Heart left ventricle (tissue), 13 donors: Measurements from ENCODE around the gene OR2H2.

Experiments
- POLR2A ChIP-seq, 2 donors: fragments of 450-650 bp; IDR thresholded peaks; one replicate each; pipeline ENCODE4 v1.6.1; 2017; ENCODE audit warnings: antibody characterized with exemption in 2 of 2, mild to moderate bottlenecking in 2 of 2, moderate library complexity in 2 of 2
- TF ChIP-seq, protein P1 (sequence below), 12 donors: fragments of 200-600 bp; sonication (generic) in 4 of 12; IDR thresholded peaks; one replicate each; pipeline versions ENCODE4 v1.5.0 to v1.8.0; 2018 to 2022; ENCODE audit warnings: antibody characterized with exemption in 12 of 12, mild to moderate bottlenecking in 5 of 12
- donor health status: ischemic (EF 13 %, LVEDD 7.1; RV severe dilation, severe dysfunction).
- donor health status: DM: no; HTN: yes; CAD: no.
- donor health status: DM: no; HTN: no; CAD: no.
- donor health status: ischemic (EF 25% LVEDD 6.9; RV normal size, moderate dysfunction).
- donor health status: ischemic (EF 25% LVEDD 5.7; RV mildly dilated, moderate dysfunction).
- donor health status: ischemic (EF 35%, LVEDD 5.7; RV mildly dilated, moderate dysfunction).
- donor health status: nonischemic (EF 11% LVEDD 7.7; RV severe dilation, severe dysfunction).
- donor health status: DM: yes; HTN: yes; CAD: no.
- donor health status: PGD.
- donor health status: ischemic (EF 29% LVEDD 5.4; RV normal size, mild dysfunction).
- donor health status: nonischemic (EF 23%, LVEDD 6.1; RV moderate dilation, normal function).

GRCh38 chr6:29593199-29593855 is 8.4 kb downstream of the OR2H2 start:
- TF ChIP-seq, protein P1, sequence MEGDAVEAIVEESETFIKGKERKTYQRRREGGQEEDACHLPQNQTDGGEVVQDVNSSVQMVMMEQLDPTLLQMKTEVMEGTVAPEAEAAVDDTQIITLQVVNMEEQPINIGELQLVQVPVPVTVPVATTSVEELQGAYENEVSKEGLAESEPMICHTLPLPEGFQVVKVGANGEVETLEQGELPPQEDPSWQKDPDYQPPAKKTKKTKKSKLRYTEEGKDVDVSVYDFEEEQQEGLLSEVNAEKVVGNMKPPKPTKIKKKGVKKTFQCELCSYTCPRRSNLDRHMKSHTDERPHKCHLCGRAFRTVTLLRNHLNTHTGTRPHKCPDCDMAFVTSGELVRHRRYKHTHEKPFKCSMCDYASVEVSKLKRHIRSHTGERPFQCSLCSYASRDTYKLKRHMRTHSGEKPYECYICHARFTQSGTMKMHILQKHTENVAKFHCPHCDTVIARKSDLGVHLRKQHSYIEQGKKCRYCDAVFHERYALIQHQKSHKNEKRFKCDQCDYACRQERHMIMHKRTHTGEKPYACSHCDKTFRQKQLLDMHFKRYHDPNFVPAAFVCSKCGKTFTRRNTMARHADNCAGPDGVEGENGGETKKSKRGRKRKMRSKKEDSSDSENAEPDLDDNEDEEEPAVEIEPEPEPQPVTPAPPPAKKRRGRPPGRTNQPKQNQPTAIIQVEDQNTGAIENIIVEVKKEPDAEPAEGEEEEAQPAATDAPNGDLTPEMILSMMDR (IDR thresholded peaks at IDR 0.05), result no peak
- TF ChIP-seq POLR2A (IDR thresholded peaks at IDR 0.05), result no peak
